Fibroblast of skin of scalp (primary cell): ENCODE data around the gene SPTBN1.
"Not testable (repeated sequence)": the region's sequence is repeated elsewhere in the genome, so short reads cannot be mapped to it uniquely, and the experiment has no call there.

Source experiments
- DNase-seq: peaks from one replicate; pipeline ENCODE4 v3.0.0-alpha.2; 2013

Gene SPTBN1

GRCh38 chr2:54678719-54679118 lies 222.6 kb downstream of the SPTBN1 start:
- no peak for DNase-seq

GRCh38 chr2:54680397-54681041 lies 224.4 kb downstream of the SPTBN1 start:
- DNase-seq, result peak; percentile 44

GRCh38 chr2:54681416-54681815 lies 225.3 kb downstream of the SPTBN1 start:
- no peak for DNase-seq

- DNase-seq, result no peak
These were observed 227.5 kb downstream of the SPTBN1 start for GRCh38 chr2:54683596-54683995.

GRCh38 chr2:54685263-54685775 lies 229.2 kb downstream of the SPTBN1 start:
- DNase-seq, result no peak

- DNase-seq, result no peak
These were observed 231.5 kb downstream of the SPTBN1 start for GRCh38 chr2:54687595-54688152.

GRCh38 chr2:54691445-54692135 lies 235.5 kb downstream of the SPTBN1 start:
- no peak for DNase-seq

- DNase-seq, result no peak
These were observed 236.4 kb downstream of the SPTBN1 start for GRCh38 chr2:54692556-54692955.

GRCh38 chr2:54695378-54695777 lies 239.3 kb downstream of the SPTBN1 start:
- DNase-seq, result no peak

- no peak for DNase-seq
These were observed 241.8 kb downstream of the SPTBN1 start for GRCh38 chr2:54697934-54698333.

GRCh38 chr2:54698926-54699325 lies 242.8 kb downstream of the SPTBN1 start:
- DNase-seq, result not testable (repeated sequence)

- DNase-seq, result no peak
These were observed 243.5 kb downstream of the SPTBN1 start for GRCh38 chr2:54699665-54700064.

- DNase-seq, result no peak
These were observed 244.9 kb downstream of the SPTBN1 start for GRCh38 chr2:54701029-54701428.

- DNase-seq, result no peak
These were observed 248.1 kb downstream of the SPTBN1 start for GRCh38 chr2:54704238-54704637.

GRCh38 chr2:54704688-54705605 lies 248.8 kb downstream of the SPTBN1 start:
- peak; percentile 75 for DNase-seq

GRCh38 chr2:54706622-54707021 lies 250.5 kb downstream of the SPTBN1 start:
- no peak for DNase-seq

- DNase-seq, result no peak
These were observed 252.6 kb downstream of the SPTBN1 start for GRCh38 chr2:54708584-54709335.

GRCh38 chr2:54709336-54709809 lies 253.2 kb downstream of the SPTBN1 start:
- DNase-seq, result no peak

- no peak for DNase-seq
These were observed 254.1 kb downstream of the SPTBN1 start for GRCh38 chr2:54710216-54710615.

GRCh38 chr2:54712516-54712915 lies 256.4 kb downstream of the SPTBN1 start:
- DNase-seq, result no peak

GRCh38 chr2:54714996-54715395 lies 258.9 kb downstream of the SPTBN1 start:
- no peak for DNase-seq

GRCh38 chr2:54716375-54716774 lies 260.2 kb downstream of the SPTBN1 start:
- DNase-seq, result no peak
